Right cardiac atrium (tissue), 5 donors: Measurements from ENCODE around the gene PLCB1. TPM values are rescaled to one million over a fixed set of nuclear protein-coding genes. Genes with fewer than 3 reads are reported as not detected.
"Not testable (repeated sequence)": the region's sequence is repeated elsewhere in the genome, so short reads cannot be mapped to it uniquely, and the experiment has no call there.

ENCODE experiments used
- ATAC-seq, 2 donors: fragments of 200-7000 bp; cut with Tn5 transposase; one replicate each; pipeline versions ENCODE4 v1.8.0 to v1.9.1; 2020; ENCODE audit warnings: moderate library complexity in 2 of 2, mild to moderate bottlenecking in 1 of 2
- DNase-seq, 3 donors: peaks; one replicate each; pipeline ENCODE4 v3.0.0-alpha.2; 2020
- H3K27ac ChIP-seq: one replicate; pipeline ENCODE4 v1.5.1; 2013; ENCODE audit warnings: mild to moderate bottlenecking, low read length, control low read depth, moderate library complexity
- H3K27me3 ChIP-seq: one replicate; pipeline ENCODE4 v1.6.1; 2013; ENCODE audit not compliant: control insufficient read depth, insufficient read depth
- H3K4me1 ChIP-seq: one replicate; pipeline ENCODE4 v1.6.1; 2013; ENCODE audit warnings: low read length; ENCODE audit not compliant: control insufficient read depth, insufficient read depth
- H3K4me3 ChIP-seq: one replicate; pipeline ENCODE4 v1.5.1; 2013; ENCODE audit warnings: low read length, control low read depth
- H3K9me3 ChIP-seq: one replicate; pipeline ENCODE4 v1.6.1; 2013; ENCODE audit warnings: low read length; ENCODE audit not compliant: control insufficient read depth
- WGBS: extraction: QIAGEN DNeasy Blood & Tissue Kit; methylation state at CpG from one replicate; pipeline ENCODE4 v1.1.7; 2013; 5-methylcytosine and 5-hydroxymethylcytosine counted together
- intact Hi-C, 4 donors: fragments of 100-400 bp; cut with DNase I; formaldehyde crosslinking; loops; one replicate each; pipeline versions ENCODE4 v1.11.0 to v1.14.0; 2022 to 2023
- polyA plus RNA-seq: library from polyadenylated mRNA; stranded (reverse); fragments of 200-250 nt; gene quantifications from one replicate; pipeline ENCODE4 v1.2.3, GENCODE V29; 2013
- total RNA-seq, 4 donors: library from RNA; stranded (reverse); fragmentation: NEBNext Ultra II Directional; extraction: Animal tissue kit (Norgen Biotek cat#: 25700); gene quantifications; one replicate each; pipeline ENCODE4 v1.2.1, GENCODE V29; 2021
- donor health status: healthy with polysubstance abuse.
- donor health status: DM: no; HTN: yes; CAD: no.
- donor health status: DM: no; HTN: no; CAD: no.
- donor health status: DM: no; HTN: yes; CAD: no; lungs with severe emphysema.
- donor health status: DM: yes; HTN: yes; CAD: no.

PLCB1 gene
- total and polyA plus RNA-seq, 5 donors, result 7.6 to 20.3 (median 11.6) TPM

GRCh38 chr20:8627340-8628004 is 495.4 kb downstream of the PLCB1 start:
- peak overlapping the region; percentile 94 for H3K27ac ChIP-seq
- peak overlapping the region; percentile 68 for H3K4me3 ChIP-seq
- WGBS, result 43% methylated on average over 5 of the region's 5 CpGs
- no peaks in the 10 kb centered on the region for H3K9me3 ChIP-seq
- intact Hi-C loops, result no loop called here
- H3K27me3 ChIP-seq, result no peaks in the 10 kb centered on the region
- ATAC-seq (peak; percentile 65 to 81), DNase-seq (no peak)
- no peaks in the 10 kb centered on the region for H3K4me1 ChIP-seq

DNA sequence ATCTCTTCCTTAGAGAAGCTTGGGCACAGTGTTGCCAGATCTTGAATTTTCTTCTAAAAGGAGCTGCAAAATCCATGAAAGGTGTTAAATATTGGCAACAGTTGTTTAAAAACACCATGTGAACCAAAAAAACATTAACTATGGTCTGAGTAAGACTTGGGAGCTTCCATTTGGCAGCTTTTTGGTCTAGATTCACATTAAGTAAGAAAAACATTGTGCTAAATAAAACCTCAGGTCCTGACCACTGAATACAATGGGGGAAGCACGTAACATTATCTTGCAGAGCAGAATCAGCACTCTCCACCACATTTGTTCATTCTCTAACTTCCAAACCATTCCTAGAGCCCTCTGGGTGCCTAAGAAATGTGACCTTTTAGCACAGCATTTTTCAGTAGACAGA is 499.2 kb downstream of the PLCB1 start:
- intact Hi-C loops, result no loop called here
- Histone ChIP-seq H3K4me1 (no peaks in the 10 kb centered on the region), H3K27me3 (no peaks in the 10 kb centered on the region), H3K27ac (no peak overlapping the region), H3K4me3 (no peak overlapping the region), H3K9me3 (no peaks in the 10 kb centered on the region)
- DNase-seq, result no peak
- WGBS, result 73% methylated on average over 1 of the region's 1 CpG
- ATAC-seq, result no peak

- 60% methylated on average over 1 of the region's 1 CpG for WGBS
- Histone ChIP-seq H3K4me3 (no peak overlapping the region), H3K9me3 (no peaks in the 10 kb centered on the region), H3K27ac (no peak overlapping the region), H3K4me1 (no peaks in the 10 kb centered on the region), H3K27me3 (no peaks in the 10 kb centered on the region)
- intact Hi-C loops, result no loop called here
- ATAC-seq (no peak), DNase-seq (no peak)
These were observed 501.3 kb downstream of the PLCB1 start for GRCh38 chr20:8633366-8633765.

DNA sequence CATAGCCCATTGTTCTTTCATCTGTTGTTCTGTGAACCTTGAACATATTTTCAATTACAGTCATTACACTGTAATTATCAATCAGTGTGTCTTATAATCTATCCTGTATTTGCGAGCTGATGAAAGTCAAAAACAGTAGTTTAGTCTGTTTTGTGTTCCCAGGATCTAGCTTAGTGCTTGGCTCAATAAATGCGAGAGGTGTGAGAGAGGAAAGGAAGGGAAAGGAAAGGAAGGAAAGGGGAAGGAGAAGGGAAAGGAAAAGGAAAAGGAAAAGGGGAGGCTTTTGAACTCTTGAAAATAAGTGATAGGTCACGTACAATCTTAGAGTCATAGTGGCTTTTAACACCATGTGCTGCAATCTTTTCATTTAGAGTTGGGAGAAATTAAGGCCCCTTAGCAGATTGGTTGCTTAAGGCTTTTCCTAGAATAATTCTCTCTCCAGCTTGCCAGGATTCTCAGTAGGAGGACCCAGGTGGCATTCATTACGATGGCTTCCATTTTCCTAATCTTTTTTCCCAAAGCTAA is 503.0 kb downstream of the PLCB1 start:
- H3K27ac ChIP-seq, result no peak overlapping the region
- no peaks in the 10 kb centered on the region for H3K4me1 ChIP-seq
- no peaks in the 10 kb centered on the region for H3K27me3 ChIP-seq
- DNase-seq, result no peak
- H3K4me3 ChIP-seq, result no peak overlapping the region
- H3K9me3 ChIP-seq, result no peaks in the 10 kb centered on the region
- intact Hi-C loops, result no loop called here
- no peak for ATAC-seq
- 81% methylated on average over 4 of the region's 4 CpGs for WGBS

- 95% methylated on average over 2 of the region's 2 CpGs for WGBS
- no peaks in the 10 kb centered on the region for H3K9me3 ChIP-seq
- intact Hi-C loops, result no loop called here
- H3K4me3 ChIP-seq, result no peak overlapping the region
- H3K4me1 ChIP-seq, result no peaks in the 10 kb centered on the region
- DNase-seq, result no peak
- H3K27ac ChIP-seq, result no peak overlapping the region
- no peaks in the 10 kb centered on the region for H3K27me3 ChIP-seq
- ATAC-seq, result no peak
These were observed 503.8 kb downstream of the PLCB1 start for GRCh38 chr20:8635837-8636236.

DNA sequence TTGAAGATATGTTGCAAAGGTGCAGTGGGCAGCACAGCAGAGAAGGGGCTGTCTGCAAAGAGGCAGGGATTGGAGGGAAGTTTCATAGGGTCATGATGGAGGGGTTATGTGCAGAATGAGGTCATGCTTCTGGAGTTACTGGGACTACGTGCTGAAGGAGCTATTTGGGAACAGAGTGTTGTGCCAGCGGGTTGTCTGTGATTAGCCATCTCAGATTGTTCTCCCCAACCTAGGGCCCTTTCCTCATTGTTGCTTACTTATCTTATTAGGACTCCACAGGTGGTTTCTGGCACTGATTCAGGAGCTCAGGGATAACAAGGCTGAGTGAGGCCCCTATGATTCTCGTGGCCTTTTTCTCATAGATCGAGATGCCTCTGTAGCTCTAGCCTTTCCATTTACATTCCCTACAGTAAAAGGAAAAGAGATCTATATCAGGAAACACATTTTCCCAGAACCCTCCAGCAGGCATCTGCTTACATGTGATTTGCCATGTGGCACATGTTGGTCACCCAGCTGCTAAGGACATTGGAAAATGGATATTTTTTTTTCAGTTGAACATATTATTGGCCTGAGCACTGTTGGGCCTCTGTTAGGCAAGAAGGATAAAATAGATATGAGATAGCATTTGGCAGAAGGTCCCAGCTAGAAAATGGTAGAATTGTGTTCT is 507.2 kb downstream of the PLCB1 start:
- no peaks in the 10 kb centered on the region for H3K27me3 ChIP-seq
- no peaks in the 10 kb centered on the region for H3K4me1 ChIP-seq
- no peak for DNase-seq
- no peaks in the 10 kb centered on the region for H3K9me3 ChIP-seq
- no peak overlapping the region for H3K27ac ChIP-seq
- no peak overlapping the region for H3K4me3 ChIP-seq
- intact Hi-C loops, result no loop called here
- ATAC-seq, result no peak
- WGBS, result 85% methylated on average over 4 of the region's 4 CpGs

DNA sequence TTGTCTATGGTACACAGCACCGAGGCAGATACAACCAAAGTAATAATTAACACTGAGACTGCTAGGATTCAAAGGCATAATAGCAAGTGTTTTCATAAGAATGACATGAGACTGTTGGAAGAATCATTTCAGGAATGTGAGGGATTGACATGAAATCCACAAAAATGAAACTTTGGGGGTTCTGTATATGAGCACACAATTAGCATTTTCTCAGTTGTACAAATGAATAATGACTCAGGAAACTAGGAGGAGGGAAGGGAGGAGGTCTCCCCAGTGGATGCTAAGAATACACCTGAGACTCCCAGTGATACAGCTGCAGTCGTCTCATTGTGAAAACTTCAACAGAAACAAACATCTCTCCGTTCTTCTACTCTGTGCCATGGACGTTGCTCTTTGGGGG is 508.4 kb downstream of the PLCB1 start:
- 85% methylated on average over 4 of the region's 4 CpGs for WGBS
- no peak for ATAC-seq
- no peaks in the 10 kb centered on the region for H3K4me1 ChIP-seq

DNA sequence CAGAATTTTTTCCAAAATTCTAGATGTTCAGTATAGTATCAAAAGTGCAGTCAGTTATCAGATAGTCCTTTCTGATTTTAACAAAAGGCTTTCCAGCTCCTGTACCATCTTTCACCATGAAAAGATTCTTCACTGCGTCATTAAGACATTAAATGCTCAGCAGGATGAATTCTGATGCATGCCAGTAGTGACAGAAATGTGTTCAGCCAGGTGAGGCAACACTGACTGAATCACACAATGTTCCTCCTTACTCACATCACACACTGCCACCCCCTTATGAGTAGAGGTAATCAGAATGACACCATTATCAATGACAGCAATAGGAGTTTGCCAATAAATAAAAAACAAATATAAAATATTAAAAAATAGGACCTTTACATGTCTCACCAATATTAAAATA is 510.2 kb downstream of the PLCB1 start:
- no peak for ATAC-seq
- H3K4me1 ChIP-seq, result no peaks in the 10 kb centered on the region
- WGBS, result 98% methylated on average over 1 of the region's 1 CpG
- intact Hi-C loops, result no loop called here
- H3K4me3 ChIP-seq, result no peak overlapping the region
- H3K27ac ChIP-seq, result no peak overlapping the region
- H3K9me3 ChIP-seq, result no peaks in the 10 kb centered on the region
- DNase-seq, result no peak
- no peaks in the 10 kb centered on the region for H3K27me3 ChIP-seq

More for the DNA sequence above, 508.4 kb downstream of the PLCB1 start:
- H3K4me3 ChIP-seq, result no peak overlapping the region
- intact Hi-C loops, result no loop called here
- H3K27me3 ChIP-seq, result no peaks in the 10 kb centered on the region
- DNase-seq, result no peak
- no peak overlapping the region for H3K27ac ChIP-seq
- no peaks in the 10 kb centered on the region for H3K9me3 ChIP-seq

DNA sequence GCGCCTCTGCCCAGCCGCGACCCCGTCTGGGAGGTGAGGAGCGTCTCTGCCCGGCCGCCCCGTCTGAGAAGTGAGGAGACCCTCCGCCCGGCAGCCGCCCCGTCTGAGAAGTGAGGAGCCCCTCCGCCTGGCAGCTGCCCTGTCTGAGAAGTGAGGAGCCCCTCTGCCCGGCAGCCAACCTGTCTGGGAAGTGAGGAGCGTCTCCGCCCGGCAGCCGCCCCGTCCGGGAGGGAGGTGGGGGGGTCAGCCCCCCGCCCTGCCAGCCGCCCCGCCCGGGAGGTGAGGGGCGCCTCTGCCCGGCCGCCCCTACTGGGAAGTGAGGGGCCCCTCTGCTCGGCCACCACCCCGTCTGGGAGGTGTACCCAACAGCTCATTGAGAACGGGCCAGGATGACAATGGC is 512.4 kb downstream of the PLCB1 start:
- H3K27me3 ChIP-seq, H3K4me1 ChIP-seq, H3K27ac ChIP-seq, H3K9me3 ChIP-seq, DNase-seq, ATAC-seq, H3K4me3 ChIP-seq, intact Hi-C loops: not testable (repeated sequence)
- WGBS, result 96% methylated on average over 13 of the region's 30 CpGs

DNA sequence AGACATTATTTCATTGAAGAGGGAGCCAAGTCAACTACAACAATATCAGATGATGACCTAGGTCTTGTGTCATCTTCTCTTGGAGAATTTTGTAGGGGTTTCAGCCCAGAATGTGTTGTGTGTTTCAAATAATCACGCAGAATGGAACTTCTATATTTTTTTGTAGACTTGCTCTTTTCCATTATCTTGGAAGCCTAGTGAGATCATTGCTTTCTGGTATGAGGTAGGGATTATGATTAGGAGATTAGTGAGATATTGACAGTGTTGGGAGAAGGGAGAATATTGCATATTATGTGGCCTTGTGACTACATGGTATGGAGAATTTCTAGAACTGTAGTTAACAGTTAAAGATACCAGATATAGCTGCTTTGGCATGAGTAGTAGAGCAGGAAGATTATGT is 513.3 kb downstream of the PLCB1 start:
- Histone ChIP-seq H3K9me3 (no peaks in the 10 kb centered on the region), H3K27me3 (no peaks in the 10 kb centered on the region), H3K4me1 (peaks cover 4% of the 10 kb centered on the region), H3K4me3 (no peak overlapping the region), H3K27ac (no peak overlapping the region)
- DNase-seq (no peak), ATAC-seq (no peak)
- intact Hi-C loops, result no loop called here
- WGBS, result 91% methylated on average over 1 of the region's 1 CpG

GRCh38 chr20:8646033-8646441 is 514.0 kb downstream of the PLCB1 start:
- peak in 1 of 2 donors; percentile 75 for ATAC-seq
- WGBS, result 49% methylated on average over 4 of the region's 4 CpGs
- intact Hi-C loops, result no loop called here

More at GRCh38 chr20:8646033-8646441, 514.0 kb downstream of the PLCB1 start:
- Histone ChIP-seq H3K9me3 (no peaks in the 10 kb centered on the region), H3K4me1 (peaks cover 4% of the 10 kb centered on the region), H3K27me3 (no peaks in the 10 kb centered on the region), H3K4me3 (no peak overlapping the region), H3K27ac (no peak overlapping the region)
- DNase-seq, result no peak
